Endothelial cell of umbilical vein (primary cell): ENCODE data around the gene ENTPD7.

ENCODE experiments used
- CTCF ChIP-seq, 2 donors: IDR thresholded peaks; 1 replicate in 1 of 2; 2 replicates in 1 of 2; pipeline ENCODE4 v1.5.1; 2011; ENCODE audit warnings: low read length in 2 of 2, mild to moderate bottlenecking in 2 of 2, moderate library complexity in 2 of 2, control low read depth in 1 of 2, inconsistent platforms in 1 of 2, low read depth in 1 of 2; ENCODE audit not compliant: insufficient read depth in 1 of 2; ENCODE audit errors: extremely low read depth in 1 of 2
- EZH2 ChIP-seq: IDR thresholded peaks from 2 replicates; pipeline ENCODE4 v1.6.1; 2012; ENCODE audit warnings: borderline replicate concordance, low read depth, mild to moderate bottlenecking, moderate library complexity, low read length, inconsistent platforms; ENCODE audit not compliant: severe bottlenecking
- MYC ChIP-seq: IDR thresholded peaks from one replicate; pipeline ENCODE4 v1.6.1; 2011; ENCODE audit warnings: mild to moderate bottlenecking, low read depth, low read length
- POLR2AphosphoS5 ChIP-seq: IDR thresholded peaks from 2 replicates; pipeline ENCODE4 v1.6.1; 2012; ENCODE audit warnings: low read depth, mild to moderate bottlenecking, control low read depth, low read length, moderate library complexity; ENCODE audit not compliant: insufficient read depth

DNA sequence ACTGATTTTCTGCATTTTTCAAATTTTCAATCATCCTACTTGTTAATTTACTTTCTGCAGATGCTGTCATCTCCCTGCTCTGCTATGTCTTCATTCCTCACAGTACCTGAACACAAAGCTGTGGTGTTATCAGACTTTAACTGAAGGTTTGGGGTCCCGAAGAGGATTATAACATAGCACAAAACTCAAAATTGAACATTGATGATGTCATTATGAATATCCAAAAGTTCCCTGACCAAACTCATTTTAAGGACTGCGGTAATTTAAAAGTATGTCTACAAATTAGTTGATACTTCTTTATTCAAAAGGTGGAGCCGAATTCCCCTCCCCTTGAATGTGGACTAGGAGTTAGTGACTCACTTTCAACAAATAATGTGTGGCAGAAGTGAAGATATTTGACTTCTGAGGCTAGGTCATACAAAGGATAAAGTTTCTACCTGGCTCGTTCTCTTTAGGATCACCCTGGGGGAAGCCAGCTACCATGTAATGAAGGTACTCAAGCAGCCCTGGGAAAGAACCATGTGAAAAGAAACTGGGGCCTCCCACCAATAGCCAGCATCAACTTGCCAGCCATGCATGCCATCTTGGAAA, 6.4 kb upstream of the ENTPD7 start:
- TF ChIP-seq POLR2AphosphoS5 (no peak), CTCF (IDR thresholded peaks at IDR 0.05; ENCODE audit: extremely low read depth in 1 of 2, insufficient read depth in 1 of 2, low read depth in 1 of 2, low read length in 2 of 2) (no peak), EZH2 (no peak), MYC (no peak)
